ENCODE measurements around the gene MCRIP2.
A peak's percentile ranks its signal among the peaks of the same experiment; 100 is the strongest.

DNA sequence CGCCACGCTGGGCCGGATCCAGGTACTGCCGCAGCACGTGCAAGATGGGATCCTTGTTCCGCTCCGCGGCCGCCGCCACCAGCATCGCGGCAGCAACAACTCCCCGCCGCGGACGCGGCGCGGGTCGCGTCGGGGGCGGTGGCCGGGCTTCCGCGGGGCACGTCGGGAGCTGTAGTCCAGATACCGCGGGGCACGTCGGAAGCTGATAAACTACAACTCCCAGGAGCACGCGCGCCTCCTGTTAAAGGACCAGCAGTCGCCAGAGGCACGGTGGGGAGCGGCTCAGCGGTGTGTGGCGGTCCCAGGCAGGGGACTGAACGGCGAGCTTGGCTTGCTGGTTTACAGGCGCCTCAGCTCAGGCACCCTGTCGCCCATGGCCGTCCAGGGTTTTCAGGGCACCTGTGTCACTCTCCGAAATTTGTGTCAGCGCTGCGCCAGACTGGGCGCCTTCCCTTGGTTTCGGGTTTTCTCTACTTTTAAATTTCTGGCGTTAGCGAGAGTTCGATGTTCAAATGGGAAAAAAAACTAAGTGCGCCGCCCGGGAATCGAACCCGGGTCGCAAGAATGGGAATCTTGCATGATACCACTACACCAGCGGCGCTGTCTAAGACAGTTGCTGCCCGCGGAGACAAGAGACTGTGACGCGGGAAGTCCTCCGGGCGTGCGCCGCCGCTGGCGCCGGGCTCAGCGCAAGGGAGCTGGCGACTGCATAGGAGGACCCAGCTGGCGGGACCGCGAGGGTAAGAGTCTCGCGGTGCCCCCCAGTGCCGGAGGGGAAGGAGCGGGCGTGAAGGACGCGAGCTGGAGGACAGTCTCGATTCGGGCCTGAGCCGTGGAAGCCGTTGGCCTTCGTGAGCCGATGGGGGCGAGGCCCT lies 5.2 kb upstream of the MCRIP2 start, which contains the start of gene METTL26:
- TF ChIP-seq POLR2A (IDR thresholded peaks at IDR 0.05) (peak in 1 of 2 donors; percentile 59), CTCF (IDR thresholded peaks at IDR 0.05) (no peak)

Data from thyroid gland (tissue), 4 donors.